ENCODE data around the gene HPSE2.

DNA sequence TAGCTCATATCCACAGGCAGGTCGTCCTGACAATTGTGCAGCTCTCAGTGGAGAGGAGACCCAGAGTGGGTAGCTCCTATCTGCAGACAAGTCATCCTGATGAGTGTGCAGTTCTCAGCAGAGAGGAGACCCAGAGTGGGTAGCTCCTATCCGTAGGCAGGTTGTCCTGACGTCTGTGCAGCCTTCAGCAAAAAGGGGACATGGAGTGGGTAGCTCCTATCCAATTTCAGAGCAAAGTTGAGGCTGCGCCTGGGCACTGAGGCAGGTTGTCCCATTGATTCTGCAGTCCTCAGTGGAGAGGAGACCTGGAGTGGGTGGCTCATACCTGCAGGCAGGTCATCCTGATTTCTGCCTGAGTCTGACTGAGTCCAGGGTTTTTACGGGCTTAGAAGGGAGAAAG lies 111.8 kb downstream of the HPSE2 start:
- TF ChIP-seq, protein P1, sequence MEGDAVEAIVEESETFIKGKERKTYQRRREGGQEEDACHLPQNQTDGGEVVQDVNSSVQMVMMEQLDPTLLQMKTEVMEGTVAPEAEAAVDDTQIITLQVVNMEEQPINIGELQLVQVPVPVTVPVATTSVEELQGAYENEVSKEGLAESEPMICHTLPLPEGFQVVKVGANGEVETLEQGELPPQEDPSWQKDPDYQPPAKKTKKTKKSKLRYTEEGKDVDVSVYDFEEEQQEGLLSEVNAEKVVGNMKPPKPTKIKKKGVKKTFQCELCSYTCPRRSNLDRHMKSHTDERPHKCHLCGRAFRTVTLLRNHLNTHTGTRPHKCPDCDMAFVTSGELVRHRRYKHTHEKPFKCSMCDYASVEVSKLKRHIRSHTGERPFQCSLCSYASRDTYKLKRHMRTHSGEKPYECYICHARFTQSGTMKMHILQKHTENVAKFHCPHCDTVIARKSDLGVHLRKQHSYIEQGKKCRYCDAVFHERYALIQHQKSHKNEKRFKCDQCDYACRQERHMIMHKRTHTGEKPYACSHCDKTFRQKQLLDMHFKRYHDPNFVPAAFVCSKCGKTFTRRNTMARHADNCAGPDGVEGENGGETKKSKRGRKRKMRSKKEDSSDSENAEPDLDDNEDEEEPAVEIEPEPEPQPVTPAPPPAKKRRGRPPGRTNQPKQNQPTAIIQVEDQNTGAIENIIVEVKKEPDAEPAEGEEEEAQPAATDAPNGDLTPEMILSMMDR (IDR thresholded peaks at IDR 0.05; ENCODE audit: low read depth, low read length): no peak
- TF ChIP-seq POLR2A (IDR thresholded peaks at IDR 0.05; ENCODE audit: extremely low read depth, insufficient read length): no peak
